ENCODE measurements around the gene ZSCAN29. TPM values are rescaled to one million over a fixed set of nuclear protein-coding genes. Genes with fewer than 3 reads are reported as not detected.

ZSCAN29 gene
- total and polyA plus RNA-seq, 2 of the 13 experiments (the other 11 are each of a cell fraction or from before 2014, with no cell fraction given), result 8.3 to 27.4 TPM

GRCh38 chr15:43376017-43376705 is 5.3 kb upstream of the ZSCAN29 start (continued):
- no peak for TF ChIP-seq RNF219 (CRISPR knock-in tag; IDR thresholded peaks at IDR 0.05)
- no peak for TF ChIP-seq KDM2A (CRISPR knock-in tag; IDR thresholded peaks at IDR 0.05; ENCODE audit: borderline replicate concordance, low read depth)
- TF ChIP-seq CHD4 (IDR thresholded peaks at IDR 0.05; ENCODE audit: borderline replicate concordance, low read length), result no peak
- no peak for TF ChIP-seq GRHL1 (CRISPR knock-in tag; conservative IDR thresholded peaks at IDR 0.05)
- no peak for TF ChIP-seq KMT2B (CRISPR knock-in tag; IDR thresholded peaks at IDR 0.05)
- peak; percentile 68 for TF ChIP-seq CTCF (CRISPR knock-in tag; IDR thresholded peaks at IDR 0.05)
- TF ChIP-seq FOXO1 (CRISPR knock-in tag; IDR thresholded peaks at IDR 0.05), result no peak
- TF ChIP-seq BRCA1 (CRISPR knock-in tag; IDR thresholded peaks at IDR 0.05), result no peak

Measured in HepG2 (cell line).